Endothelial cell (in vitro differentiated cells): Measurements from ENCODE around the gene CELA3B. TPM values are rescaled to one million over a fixed set of nuclear protein-coding genes. Genes with fewer than 3 reads are reported as not detected.
"Not testable (repeated sequence)": the region's sequence is repeated elsewhere in the genome, so short reads cannot be mapped to it uniquely, and the experiment has no call there.

Experiments
- DNase-seq: peaks from one replicate; pipeline ENCODE4 v3.0.0; 2021; ENCODE audit warnings: low spot score
- H3K27ac Mint-ChIP-seq: one replicate; pipeline ENCODE4 v1.8.0; 2021; ENCODE audit warnings: mixed read lengths, inconsistent platforms; ENCODE audit not compliant: unreplicated experiment
- H3K27me3 Mint-ChIP-seq: one replicate; pipeline ENCODE4 v1.8.0; 2021; ENCODE audit warnings: mild to moderate bottlenecking, moderate library complexity, mixed read lengths, inconsistent platforms; ENCODE audit not compliant: unreplicated experiment
- H3K36me3 Mint-ChIP-seq: one replicate; pipeline ENCODE4 v1.8.0; 2021; ENCODE audit warnings: mild to moderate bottlenecking, low read depth, mixed read lengths, inconsistent platforms; ENCODE audit not compliant: unreplicated experiment
- H3K4me1 Mint-ChIP-seq: one replicate; pipeline ENCODE4 v1.8.0; 2021; ENCODE audit warnings: mild to moderate bottlenecking, mixed read lengths, inconsistent platforms; ENCODE audit not compliant: unreplicated experiment
- H3K4me3 Mint-ChIP-seq: one replicate; pipeline ENCODE4 v1.8.0; 2021; ENCODE audit warnings: mild to moderate bottlenecking, mixed read lengths, inconsistent platforms; ENCODE audit not compliant: unreplicated experiment
- H3K9me3 Mint-ChIP-seq: one replicate; pipeline ENCODE4 v1.8.0; 2021; ENCODE audit warnings: mixed read lengths, inconsistent platforms; ENCODE audit not compliant: unreplicated experiment
- total RNA-seq: library from RNA; stranded (reverse); fragmentation: NEBNext Ultra II Directional; extraction: Animal tissue kit (Norgen Biotek cat#: 25700); gene quantifications from one replicate; pipeline ENCODE4 v1.2.1, GENCODE V29; 2021; ENCODE audit not compliant: unreplicated experiment

The CELA3B gene
- total RNA-seq, 1 donor from 2014 or later: not detected

- not testable (repeated sequence) for DNase-seq, H3K36me3 Mint-ChIP-seq, H3K9me3 Mint-ChIP-seq, H3K27me3 Mint-ChIP-seq, H3K4me3 Mint-ChIP-seq
- H3K4me1 Mint-ChIP-seq: peaks cover 18% of the 10 kb centered on the region
- H3K27ac Mint-ChIP-seq: peak overlapping the region; percentile 64
These were observed 2.9 kb upstream of the CELA3B start for GRCh38 chr1:21973948-21974347.

- not testable (repeated sequence) for H3K9me3 Mint-ChIP-seq, H3K36me3 Mint-ChIP-seq, H3K4me3 Mint-ChIP-seq, DNase-seq, H3K27ac Mint-ChIP-seq, H3K27me3 Mint-ChIP-seq
- H3K4me1 Mint-ChIP-seq: peaks cover 16% of the 10 kb centered on the region
These were observed 2.1 kb upstream of the CELA3B start for GRCh38 chr1:21974699-21975098.

- not testable (repeated sequence) for H3K27me3 Mint-ChIP-seq, H3K4me3 Mint-ChIP-seq, H3K36me3 Mint-ChIP-seq, H3K9me3 Mint-ChIP-seq, DNase-seq
- Mint-ChIP-seq H3K4me1 (peaks cover 15% of the 10 kb centered on the region), H3K27ac (peak overlapping the region; percentile 61)
These were observed 1.5 kb upstream of the CELA3B start for GRCh38 chr1:21975296-21975695.

- H3K4me3 Mint-ChIP-seq, H3K27ac Mint-ChIP-seq, H3K27me3 Mint-ChIP-seq, DNase-seq, H3K9me3 Mint-ChIP-seq, H3K36me3 Mint-ChIP-seq: not testable (repeated sequence)
- H3K4me1 Mint-ChIP-seq: peaks cover 11% of the 10 kb centered on the region
These were observed 1.4 kb downstream of the CELA3B start for GRCh38 chr1:21978209-21978608.

- H3K4me3 Mint-ChIP-seq, DNase-seq, H3K27ac Mint-ChIP-seq, H3K4me1 Mint-ChIP-seq, H3K27me3 Mint-ChIP-seq, H3K36me3 Mint-ChIP-seq, H3K9me3 Mint-ChIP-seq: not testable (repeated sequence)
These were observed 3.8 kb downstream of the CELA3B start for GRCh38 chr1:21980515-21981220.

- H3K36me3 Mint-ChIP-seq, DNase-seq, H3K4me1 Mint-ChIP-seq, H3K27ac Mint-ChIP-seq, H3K27me3 Mint-ChIP-seq, H3K4me3 Mint-ChIP-seq, H3K9me3 Mint-ChIP-seq: not testable (repeated sequence)
These were observed 4.4 kb downstream of the CELA3B start for GRCh38 chr1:21981253-21981652.

GRCh38 chr1:21982122-21982521, 5.3 kb downstream of the CELA3B start:
- not testable (repeated sequence) for H3K9me3 Mint-ChIP-seq, H3K4me1 Mint-ChIP-seq
- H3K27ac Mint-ChIP-seq: peak overlapping the region; percentile 67

GRCh38 chr1:21983539-21983938, 6.7 kb downstream of the CELA3B start:
- not testable (repeated sequence) for H3K36me3 Mint-ChIP-seq, H3K9me3 Mint-ChIP-seq, H3K4me3 Mint-ChIP-seq, H3K27ac Mint-ChIP-seq, H3K27me3 Mint-ChIP-seq, DNase-seq, H3K4me1 Mint-ChIP-seq

More at GRCh38 chr1:21982122-21982521, 5.3 kb downstream of the CELA3B start:
- not testable (repeated sequence) for H3K4me3 Mint-ChIP-seq, H3K36me3 Mint-ChIP-seq, H3K27me3 Mint-ChIP-seq, DNase-seq

GRCh38 chr1:21985893-21986292, 9.1 kb downstream of the CELA3B start:
- H3K27ac Mint-ChIP-seq, DNase-seq, H3K4me1 Mint-ChIP-seq, H3K9me3 Mint-ChIP-seq, H3K36me3 Mint-ChIP-seq, H3K27me3 Mint-ChIP-seq, H3K4me3 Mint-ChIP-seq: not testable (repeated sequence)

GRCh38 chr1:21986386-21986785, 9.6 kb downstream of the CELA3B start:
- H3K27me3 Mint-ChIP-seq, DNase-seq, H3K4me3 Mint-ChIP-seq, H3K4me1 Mint-ChIP-seq, H3K36me3 Mint-ChIP-seq, H3K27ac Mint-ChIP-seq, H3K9me3 Mint-ChIP-seq: not testable (repeated sequence)

- not testable (repeated sequence) for H3K4me3 Mint-ChIP-seq, H3K36me3 Mint-ChIP-seq, H3K9me3 Mint-ChIP-seq, H3K4me1 Mint-ChIP-seq, H3K27me3 Mint-ChIP-seq, H3K27ac Mint-ChIP-seq, DNase-seq
These were observed 13.0 kb downstream of the CELA3B start for GRCh38 chr1:21989672-21990393.

- peaks cover 21% of the 10 kb centered on the region for H3K4me1 Mint-ChIP-seq
- H3K36me3 Mint-ChIP-seq, H3K9me3 Mint-ChIP-seq, H3K4me3 Mint-ChIP-seq, H3K27ac Mint-ChIP-seq, DNase-seq, H3K27me3 Mint-ChIP-seq: not testable (repeated sequence)
These were observed 15.4 kb downstream of the CELA3B start for GRCh38 chr1:21992186-21992585.
